HEK293T (cell line): Measurements from ENCODE around the gene CCDC15.

Experiments
- FOXA1 ChIP-seq: fragments of 450-650 bp; IDR thresholded peaks from 2 replicates; pipeline ENCODE4 v1.6.1; 2016; ENCODE audit warnings: mild to moderate bottlenecking
- LEF1 ChIP-seq: fragments of 450-650 bp; IDR thresholded peaks from 2 replicates; pipeline ENCODE4 v1.6.1; 2017; ENCODE audit warnings: mild to moderate bottlenecking, borderline replicate concordance
- SP1 ChIP-seq: fragments of 450-650 bp; IDR thresholded peaks from 2 replicates; pipeline ENCODE4 v1.6.1; 2017
- TARDBP ChIP-seq: fragments of 450-650 bp; IDR thresholded peaks from 2 replicates; pipeline ENCODE4 v1.6.1; 2016
- TF ChIP-seq, protein P1 (sequence below): fragments of 450-650 bp; IDR thresholded peaks from 2 replicates; pipeline ENCODE4 v1.6.1; 2016

DNA sequence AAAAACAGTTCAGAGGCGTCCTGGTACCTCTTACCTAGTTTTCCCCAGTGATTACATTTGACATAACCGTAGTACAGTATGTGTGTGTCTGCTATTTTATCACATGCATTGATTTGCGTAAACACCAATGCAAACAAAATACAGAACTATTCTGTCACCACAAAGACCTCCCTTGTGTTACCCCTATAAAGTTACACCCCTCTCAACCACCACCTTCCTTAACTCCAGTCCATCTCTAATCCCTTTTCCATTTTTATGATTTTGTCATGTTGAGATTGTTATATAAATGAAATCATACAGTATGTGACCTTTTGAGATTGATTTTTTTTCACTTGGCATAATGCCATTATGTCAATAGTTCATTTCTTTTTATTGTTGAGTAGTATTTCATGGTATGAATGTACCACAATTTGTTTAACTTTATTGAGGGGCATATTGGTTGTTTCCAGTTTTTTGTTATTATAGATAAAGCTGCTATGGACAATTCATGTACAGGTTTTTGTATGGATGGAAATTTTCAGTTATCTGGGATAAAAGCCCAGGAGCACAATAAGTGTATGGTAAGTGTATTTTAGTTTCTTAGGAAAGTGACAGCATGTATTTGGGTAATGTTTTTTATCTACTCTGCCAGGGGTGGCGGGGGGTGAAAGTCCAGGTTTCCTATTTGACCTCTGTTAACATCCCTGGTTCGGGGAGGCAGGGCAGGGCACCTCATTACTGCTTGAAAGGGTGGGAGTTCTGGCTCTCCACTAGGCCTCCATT is 103.1 kb downstream of the CCDC15 start:
- TF ChIP-seq LEF1 (no peak), TARDBP (no peak), SP1 (no peak), FOXA1 (no peak)
- TF ChIP-seq, protein P1, sequence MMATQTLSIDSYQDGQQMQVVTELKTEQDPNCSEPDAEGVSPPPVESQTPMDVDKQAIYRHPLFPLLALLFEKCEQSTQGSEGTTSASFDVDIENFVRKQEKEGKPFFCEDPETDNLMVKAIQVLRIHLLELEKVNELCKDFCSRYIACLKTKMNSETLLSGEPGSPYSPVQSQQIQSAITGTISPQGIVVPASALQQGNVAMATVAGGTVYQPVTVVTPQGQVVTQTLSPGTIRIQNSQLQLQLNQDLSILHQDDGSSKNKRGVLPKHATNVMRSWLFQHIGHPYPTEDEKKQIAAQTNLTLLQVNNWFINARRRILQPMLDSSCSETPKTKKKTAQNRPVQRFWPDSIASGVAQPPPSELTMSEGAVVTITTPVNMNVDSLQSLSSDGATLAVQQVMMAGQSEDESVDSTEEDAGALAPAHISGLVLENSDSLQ, result no peak
